NCI-H2196 (cell line): Measurements from ENCODE around the gene LMTK2.
A peak's percentile ranks its signal among the peaks of the same experiment; 100 is the strongest.

Experiments used
- DNase-seq: peaks from one replicate; lab custom pipeline; 2025; ENCODE audit not compliant: unreplicated experiment; lab: John Stamatoyannopoulos, UW

The LMTK2 gene

DNA sequence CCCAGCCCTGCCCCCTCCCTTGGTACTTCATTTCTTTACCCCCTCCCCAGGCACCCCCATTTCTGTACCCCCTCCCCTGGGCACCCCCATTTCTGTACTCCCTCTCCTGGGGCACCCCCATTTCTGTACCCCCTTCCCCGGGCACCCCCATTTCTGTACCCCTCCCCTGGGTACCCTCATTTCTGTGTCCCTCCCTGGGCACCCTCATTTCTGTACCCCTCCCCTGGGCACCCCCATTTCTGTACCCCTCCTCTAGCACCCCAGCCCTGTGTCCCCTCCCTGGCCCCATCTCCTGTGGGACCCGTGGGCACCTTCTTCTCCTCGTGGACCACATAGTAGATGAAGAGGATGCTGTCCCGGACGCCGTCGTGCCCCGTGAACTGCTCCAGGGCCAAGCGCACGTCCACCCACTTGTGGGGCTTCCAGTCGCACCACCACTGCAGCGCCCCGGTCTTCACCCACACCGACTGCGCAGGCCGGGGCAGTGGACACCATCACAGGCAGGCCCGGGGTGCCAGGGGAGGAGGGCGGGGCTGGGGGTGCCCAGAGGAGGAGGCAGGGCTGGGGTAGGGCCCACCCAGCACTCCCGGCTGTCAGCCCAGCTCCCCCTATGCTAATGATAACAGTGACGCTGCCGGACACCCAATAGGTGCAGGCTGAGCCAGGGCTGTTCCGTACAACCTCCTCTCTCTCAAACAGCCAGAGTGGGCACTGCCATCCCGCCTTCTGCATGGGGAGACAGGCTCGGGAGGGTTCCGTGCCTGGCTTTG, 125.0 kb downstream of the LMTK2 start:
- no peak for DNase-seq

DNA sequence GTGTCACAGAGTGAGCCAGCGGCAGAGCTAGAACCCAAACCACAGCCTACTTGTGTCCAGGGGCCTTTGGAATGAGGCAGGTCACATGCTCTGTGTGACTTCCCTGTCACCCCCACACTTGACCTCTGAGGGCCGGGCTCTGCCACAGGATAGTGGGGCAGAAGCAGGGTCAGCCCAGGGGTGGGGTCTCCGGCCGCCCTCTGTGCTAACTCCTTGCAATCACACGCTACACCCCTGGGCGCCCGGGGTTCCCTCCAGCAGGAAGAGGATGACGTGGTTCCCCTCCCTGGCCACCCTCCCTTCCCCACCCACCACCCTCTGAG, 125.6 kb downstream of the LMTK2 start:
- DNase-seq: no peak

DNA sequence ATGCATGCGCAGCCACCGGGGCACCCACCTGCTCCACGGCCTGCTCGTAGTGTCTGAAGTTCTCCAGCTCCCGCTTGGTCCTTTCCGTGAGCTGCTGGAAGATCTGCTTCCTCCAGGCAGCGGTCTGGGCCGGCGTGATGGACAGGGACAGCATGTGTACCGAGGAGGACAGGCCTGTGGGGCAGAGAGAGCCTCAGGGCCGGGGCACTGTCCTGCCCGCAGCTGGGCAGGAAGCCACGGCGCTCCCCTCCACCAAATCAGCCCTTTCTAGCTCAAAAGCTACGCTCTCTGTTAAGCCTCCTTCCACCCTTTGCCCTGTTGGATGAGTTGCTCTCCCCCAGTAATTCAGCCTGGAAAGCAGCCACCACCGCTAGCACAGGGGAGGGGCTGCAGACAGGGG, 126.1 kb downstream of the LMTK2 start:
- DNase-seq: no peak

DNA sequence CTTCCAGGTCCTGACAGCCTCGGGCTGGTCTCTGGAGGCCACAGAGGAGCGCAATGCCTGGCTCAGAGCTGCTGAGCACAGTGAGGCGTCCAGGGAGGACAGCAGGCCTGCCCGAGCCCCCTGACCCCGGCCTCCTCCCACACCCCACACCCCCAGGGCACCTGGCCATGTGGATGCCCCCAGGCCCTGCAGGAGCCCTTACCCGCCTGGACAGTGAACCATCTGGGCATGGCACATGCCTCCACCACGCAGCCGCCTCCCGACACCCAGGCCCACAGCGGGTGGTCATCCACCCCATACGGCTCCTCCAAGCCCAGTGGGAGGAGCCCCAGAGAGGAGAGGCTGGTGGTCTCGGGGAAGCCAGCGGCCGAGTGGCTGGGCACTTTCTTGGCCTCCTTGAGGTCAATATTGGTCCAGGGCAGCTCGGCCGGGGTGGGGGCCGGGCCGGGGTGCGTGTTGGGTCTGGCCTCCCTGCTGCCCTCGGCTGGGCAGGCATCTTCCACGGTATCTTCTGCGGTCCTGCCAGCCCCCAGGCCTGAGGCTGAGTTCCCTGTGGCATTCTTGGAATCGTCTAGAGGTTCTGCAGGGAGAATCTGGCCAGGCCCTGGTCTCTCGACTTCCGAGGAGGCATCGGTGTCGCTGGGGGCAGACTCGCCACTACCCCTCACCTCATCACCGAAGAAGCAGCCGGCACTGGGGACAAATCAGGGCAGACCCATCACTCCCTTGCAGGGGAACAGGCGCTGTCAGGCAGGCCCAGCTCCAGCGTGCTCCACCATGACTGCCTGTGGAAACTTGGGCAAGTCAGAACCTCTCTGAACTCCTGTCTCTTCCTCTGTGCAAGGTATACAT, 126.8 kb downstream of the LMTK2 start:
- DNase-seq: no peak

DNA sequence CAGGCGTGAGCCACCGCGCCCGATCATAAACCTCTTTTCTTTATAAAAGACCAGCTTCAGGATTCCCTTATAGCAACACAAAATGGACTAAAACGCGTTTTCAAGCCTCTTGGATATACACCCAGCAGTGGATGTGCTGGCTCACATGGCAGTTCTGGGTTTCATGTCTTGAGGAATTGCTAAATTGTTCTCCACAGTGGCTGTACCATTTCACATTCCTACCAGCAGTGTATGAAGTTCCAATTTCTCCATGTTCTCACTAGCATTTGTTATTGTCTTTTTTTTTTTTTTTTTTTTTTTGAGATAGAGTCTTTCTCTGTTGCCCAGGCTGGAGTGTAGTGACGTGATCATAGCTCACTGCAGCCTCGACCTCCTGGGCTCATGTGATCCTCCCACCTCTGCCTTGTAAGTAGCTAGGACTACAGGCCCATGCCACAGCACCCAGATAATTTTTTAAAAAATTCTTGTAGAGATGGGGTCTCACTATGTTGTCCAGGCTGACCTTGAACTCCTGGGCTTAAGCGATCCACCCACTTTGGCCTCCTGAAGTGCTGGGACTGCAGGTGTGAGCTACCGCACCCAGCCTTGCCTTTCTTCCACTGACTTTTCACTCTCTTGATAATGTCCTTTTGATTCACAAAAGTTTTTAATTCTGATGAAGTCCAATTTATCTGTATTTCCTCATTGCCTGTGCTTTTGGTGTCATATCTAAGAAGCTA, 127.9 kb downstream of the LMTK2 start:
- no peak for DNase-seq

DNA sequence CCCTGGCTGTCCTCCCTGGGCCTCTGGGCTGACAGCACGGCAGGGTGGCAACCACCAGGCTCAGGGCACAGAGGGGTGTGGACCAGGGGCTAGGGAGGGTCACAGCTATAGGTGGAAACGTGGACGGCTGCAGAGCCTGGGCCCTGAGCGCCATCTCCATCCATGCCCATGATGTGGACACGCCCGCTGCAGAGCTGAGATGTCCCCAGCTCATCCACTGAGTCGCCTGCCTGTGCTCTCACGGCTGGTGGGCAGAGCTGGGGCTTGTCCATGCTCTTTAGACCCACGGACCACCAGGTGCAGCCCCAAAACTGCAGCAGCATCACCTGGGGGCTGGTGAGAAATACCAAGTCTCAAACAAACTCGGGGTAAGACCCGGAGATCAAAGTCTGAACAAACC, 129.2 kb downstream of the LMTK2 start:
- no peak for DNase-seq

DNA sequence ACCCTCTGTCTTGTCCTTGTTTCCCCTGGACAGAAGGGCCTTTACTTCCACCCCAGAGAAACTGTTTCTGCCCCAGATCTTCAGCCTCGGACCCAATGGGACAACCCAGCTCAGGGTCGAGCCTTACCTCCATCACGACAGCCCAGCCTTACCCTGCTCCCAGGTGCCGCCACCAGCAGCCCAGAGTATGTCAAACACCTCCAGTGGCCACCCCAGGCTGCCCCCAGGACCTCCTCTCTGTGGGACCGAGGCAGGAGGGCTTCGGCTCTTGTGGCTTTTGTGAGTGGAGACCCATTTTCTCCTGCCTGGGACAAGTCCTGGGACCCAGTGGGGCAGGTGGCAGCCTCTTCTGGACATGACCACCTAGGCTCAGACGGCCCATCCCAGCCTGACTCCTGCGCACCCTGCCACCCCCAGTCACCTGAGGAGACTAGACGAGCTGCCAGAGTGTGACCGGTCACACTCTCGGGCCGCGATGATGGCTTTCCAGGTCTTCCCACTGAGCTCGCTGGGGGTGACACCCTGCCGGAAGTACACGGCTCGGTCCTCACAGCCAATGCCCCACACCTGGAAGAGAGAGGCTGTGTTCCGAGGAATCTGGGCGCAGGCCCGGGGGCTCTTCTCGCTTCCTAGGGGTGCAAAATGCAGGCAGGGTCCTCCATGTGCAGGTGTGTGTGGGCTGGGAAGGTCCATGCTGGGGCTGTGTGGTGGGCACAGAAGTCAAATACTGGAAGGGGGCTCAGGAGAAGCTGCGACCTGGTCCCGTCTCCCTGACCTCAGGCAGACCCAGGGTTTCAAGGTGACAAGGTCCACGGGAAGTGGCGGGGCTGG, 129.9 kb downstream of the LMTK2 start:
- DNase-seq: no peak

DNA sequence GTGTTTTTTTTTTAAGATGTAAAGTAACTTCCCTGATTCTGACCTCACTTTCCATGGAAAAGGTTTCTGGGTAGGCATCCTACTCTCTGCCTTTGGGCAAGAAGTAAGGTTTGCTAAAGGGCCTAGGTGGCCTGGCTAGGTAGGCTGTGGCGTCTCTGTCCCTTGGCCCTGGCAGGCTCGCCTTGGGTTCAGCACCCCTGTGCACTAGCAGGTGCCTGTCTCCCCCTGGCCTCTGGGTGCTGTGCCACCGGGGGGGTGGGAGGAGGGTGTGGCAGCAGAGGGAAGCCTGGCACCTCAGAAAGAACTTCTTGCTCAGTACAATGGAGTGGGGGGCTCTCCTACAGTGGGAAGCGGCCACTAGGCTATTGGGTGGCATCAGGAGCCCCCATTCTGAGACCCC, 131.4 kb downstream of the LMTK2 start:
- no peak for DNase-seq

DNA sequence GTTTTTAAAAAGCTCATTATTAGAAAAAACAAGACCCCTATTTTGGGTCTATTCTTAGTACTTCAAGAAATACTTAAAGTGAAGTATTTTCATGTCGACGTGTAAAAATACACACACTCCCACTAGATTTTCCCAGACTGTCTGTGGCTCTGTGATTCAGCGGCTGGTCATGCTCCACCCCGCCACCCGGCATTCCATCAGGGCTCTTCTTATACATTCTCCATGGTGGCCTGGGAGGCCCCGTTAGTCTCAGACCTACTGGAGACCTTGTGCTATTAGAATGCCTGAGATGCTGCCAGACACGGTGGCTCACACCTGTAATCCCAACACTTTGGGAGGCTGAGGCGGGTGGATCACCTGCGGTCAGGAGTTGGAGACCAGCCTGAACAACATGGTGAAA, 132.3 kb downstream of the LMTK2 start:
- no peak for DNase-seq

DNA sequence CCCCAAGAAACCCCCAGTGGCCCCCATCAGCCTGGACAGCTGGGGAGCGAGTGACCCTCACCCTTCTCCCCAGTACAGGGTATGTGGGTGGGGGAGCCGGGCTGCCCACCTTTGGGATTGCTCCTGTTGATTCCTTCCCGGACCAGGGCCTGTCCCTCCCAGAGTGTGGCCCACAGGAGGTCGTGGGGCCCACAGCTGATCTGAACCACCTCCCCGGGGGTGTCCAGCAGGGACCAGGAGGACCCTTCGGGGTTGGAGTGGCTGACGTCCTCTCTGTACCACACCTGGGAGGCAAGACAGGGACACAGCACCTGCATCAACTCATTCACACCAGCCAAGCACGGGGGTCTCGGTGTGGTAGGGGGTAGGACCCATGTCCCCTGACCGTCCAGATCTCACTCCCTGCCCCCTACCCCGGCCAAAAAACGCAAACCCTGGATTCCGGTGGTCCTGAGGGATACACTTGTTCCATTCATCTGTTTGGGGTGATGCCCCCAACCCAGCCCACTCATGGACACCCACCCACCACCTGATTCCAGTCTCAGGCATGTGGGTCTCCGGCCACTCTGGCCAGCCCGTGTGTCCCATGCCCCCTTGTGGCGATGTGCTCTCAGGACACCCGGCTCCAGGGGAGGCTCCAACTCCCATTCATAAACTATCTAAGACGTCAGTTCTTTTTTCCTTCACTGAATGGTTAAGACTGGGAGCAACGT, 134.5 kb downstream of the LMTK2 start:
- DNase-seq: peak; percentile 47

DNA sequence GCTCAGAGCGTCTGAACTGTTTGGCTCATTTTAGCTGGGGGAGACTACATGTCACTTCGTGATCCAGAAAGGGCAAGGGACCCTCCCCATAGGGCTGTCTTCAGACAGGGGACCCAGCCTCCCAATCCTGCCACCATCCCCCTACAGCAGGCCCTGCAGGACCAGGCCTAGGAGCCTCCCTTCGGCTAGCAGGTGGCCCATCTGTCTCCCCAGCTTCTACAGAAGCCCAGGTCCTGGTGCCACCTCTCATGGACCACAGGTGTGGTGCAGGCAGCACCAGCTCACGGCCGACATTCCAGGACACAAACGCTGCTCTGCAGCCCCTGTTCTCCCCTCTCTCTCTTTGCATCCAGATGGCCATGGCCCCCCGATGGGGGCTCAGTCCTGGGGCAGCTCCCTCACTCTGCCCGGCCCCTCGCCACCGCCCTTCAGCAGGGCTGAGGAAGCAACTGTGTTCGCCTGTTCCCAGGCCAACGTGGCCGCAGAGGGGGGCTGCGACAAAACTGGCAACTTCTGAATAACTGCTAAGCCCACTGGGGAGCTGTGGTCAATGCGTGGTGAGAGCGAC, 135.1 kb downstream of the LMTK2 start:
- no peak for DNase-seq

DNA sequence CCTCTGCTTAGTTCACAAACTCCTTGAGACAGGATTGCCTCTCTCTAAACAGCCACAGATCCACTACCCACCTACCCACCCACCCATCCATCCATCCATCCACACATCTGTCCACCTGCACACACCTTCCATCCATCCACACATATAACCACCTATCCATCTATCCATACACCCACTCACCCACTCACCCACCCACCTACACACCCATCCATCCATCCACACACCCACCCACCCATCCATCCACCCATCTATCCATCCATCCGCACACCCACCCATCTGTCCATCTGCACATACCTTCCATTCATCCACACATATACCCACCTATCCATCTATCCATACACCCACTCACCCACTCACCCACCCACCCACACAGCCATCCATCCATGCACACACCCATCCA, 135.7 kb downstream of the LMTK2 start:
- DNase-seq: no peak

DNA sequence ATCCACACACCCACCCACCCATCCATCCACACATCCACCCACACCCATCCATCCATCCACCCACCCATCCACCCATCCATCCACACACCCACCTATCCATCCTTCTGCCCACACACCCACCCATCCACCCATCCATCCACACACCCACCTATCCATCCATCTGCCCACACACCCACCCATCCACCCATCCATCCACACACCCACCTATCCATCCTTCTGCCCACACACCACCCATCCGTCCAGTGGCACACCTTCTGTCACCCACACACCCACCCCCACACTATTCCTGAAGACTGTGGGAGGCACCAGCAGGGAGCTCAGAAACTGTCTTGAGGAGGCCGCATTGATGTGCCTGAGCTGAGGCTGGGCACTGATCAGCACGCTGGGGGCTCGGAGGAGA, 136.3 kb downstream of the LMTK2 start:
- DNase-seq: no peak

DNA sequence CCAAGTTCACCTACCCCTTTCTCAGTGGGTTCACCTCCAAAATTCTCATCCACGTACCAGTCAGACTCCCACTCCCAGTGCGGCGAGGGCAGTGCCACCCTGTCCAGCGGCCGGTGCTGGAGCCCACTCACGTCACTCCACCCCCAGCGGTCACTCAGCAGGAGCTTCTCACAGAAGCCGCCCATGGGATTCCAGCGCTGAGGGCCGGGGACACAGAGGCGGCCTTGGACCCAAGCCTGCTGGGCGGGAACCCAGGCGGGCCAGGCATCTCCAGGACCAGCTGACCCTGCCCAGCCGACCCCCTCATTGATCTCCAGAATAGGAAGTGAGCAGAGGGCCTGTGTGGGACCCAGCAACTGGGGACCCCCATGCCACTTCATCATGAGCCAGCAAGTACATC, 138.2 kb downstream of the LMTK2 start:
- no peak for DNase-seq

DNA sequence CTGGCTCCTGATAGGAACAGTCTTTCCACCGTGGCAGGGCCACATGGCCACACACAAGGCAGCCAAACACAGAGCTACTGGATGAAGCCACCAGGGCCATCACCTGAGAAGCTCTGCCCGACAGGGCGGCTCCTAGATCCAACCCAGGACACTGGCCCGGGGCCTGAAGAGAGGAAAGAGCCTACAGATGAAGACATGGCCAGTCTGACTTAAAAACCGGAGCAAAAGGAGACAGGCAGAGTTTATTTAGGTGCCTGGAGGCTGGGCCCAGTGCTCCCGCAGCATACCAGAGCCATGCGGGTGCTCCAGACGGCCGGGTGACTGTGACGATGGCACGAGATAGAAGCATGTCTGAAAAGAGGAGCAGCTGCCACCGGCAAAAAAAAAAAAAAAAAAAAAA, 141.5 kb downstream of the LMTK2 start:
- no peak for DNase-seq

DNA sequence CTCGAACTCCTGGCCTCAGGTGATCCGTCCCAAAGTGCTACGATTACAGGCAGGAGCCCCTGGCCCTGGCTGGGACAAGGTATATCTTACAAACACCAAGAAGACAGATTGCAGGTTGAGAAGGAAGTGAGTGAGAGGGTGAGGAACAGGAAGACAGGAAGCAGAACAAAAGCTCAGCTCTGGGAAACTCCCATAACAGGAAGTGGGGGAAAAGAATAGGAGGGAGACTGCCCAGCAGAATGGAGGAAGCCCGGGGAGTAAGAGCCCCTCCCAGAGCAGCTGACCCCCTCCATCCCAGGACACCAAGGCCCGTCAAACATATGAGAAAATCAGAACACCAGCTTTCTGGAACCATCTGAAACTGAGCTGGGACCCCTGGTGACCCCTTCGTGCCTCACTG, 142.4 kb downstream of the LMTK2 start:
- DNase-seq: no peak

DNA sequence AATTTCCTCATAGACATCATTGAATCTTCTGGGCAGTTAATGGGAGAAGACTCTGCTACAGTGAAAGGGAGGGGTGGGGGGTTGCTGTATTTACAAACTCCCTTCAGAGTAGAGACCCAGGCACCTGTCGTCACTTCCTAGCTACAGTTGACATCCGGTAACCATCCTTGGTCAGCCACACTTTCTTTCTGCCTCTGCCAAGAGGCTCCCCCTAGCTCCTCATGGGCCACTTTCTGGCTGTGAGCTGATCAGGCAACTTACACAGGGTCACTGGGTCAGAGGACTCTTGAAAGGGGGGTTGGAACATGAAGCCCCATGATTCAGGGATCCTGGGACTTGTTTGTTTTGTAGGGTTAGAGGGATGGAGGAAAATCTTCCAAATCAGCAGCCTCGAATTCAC, 144.1 kb downstream of the LMTK2 start:
- no peak for DNase-seq

DNA sequence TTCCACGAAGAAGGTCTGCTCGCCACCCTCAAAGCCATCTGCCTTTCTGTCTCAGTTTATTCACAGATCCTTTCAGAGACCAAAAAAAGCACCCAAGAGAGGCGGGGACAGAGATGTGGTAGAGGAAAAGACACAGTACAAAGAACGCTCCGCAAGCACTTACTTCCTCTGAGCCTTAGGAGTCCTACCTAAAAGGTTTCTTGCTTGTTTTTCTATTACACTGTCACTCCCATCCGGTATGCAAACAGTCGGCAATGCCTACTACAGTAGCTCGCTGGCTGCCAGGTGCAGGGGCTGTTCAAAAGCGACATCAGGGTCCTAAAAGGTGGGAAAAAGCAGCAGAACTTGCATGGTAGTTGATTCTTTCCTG, 144.6 kb downstream of the LMTK2 start:
- DNase-seq: no peak

DNA sequence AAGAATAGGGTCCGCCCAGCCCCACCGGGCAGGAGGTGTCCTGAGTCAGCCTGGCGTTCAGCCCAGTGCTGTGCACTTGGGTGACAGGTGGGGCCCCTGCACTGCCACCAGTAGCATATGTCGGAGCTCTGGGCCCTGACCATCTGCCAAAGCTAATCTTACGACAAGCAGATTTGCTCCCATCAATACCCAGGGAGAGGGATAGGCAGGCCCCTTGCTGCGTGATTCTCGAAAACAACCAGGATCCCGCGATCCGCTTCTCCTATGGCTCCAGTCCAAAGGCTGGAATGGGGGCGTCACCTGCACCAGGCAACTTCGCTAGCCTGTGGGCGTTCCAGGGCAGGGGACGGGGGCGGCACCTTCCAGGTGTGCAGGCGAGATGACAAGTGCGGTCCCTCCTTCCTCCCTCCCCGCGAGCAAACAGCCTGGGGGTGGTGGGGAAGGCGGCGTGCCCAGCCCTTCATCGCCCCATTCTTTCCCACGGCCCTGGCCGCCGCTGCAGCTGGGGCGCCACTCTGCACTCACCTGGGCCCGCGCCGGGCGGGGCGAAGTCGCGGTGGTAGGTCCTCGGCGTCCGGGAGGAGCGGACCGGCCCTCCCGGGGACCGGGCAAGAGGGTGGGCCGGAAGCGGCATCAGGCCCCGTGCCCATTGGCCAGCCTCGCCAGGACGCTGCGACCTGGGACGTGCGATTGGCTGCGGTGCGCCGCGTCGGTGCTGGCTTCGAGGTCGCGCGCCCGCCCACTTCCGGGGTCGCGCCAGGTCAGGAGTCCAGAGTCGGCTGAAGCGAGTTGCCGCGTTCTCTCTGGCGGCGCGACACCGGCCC, 145.2 kb downstream of the LMTK2 start, which contains the start of gene TECPR1:
TSS of gene TECPR1 (minus strand) at position 632 of the 824 bp plus-strand sequence. CDS start 6,086 bp downstream, outside the sequence.
- DNase-seq: peak; percentile 95
